NCI-H2107 (cell line): ENCODE measurements around the gene LMX1A.

Experiments used
- DNase-seq: peaks from one replicate; lab custom pipeline; 2025; lab: John Stamatoyannopoulos, UW

The LMX1A gene

DNA sequence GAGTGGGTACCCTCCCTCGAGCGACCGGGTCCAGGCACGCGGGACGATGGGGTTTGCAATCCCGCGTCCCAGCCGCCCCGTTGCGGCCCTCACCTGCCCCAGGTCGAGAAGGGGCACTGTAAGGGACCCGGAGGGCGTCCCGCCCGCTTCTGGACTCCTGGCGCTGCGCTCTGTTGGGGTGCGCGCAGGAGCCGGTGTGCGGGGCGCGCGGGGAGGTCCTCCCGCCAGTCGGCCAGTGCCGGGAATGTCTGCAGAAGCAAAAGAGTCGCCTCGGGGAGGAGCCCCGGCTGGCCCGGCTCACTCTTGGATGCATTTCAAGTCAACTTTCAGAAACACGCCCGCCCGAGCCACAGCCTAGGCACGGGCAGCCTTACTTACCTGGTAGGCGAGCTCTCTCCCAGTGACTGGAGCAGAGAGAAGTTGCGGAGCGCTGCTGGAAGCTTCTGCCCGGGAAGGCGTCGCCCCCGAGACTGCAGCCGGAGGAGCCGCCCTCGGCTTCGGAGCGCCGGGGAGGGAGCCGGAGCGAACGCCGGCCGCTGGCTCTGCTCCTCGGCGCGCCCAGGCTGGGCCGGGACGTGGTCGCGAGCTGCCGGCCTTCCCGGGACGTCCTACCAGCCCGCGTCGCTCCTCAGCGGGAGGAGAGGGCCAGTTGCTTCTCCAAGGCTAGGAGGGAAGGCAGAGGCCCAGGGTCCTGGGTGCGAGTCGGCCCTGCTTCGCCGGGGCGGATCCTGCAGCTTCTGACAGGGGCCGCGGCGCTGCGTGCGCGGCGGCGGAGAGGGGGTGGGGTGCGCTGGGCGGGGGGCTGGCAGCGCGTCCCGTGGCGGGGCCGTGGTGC lies at the start of gene LMX1A:
LMX1A (minus strand) TSS at position 739 of the 835 bp plus-strand sequence. CDS start 1,156 bp downstream, outside the sequence.
- no peak for DNase-seq

DNA sequence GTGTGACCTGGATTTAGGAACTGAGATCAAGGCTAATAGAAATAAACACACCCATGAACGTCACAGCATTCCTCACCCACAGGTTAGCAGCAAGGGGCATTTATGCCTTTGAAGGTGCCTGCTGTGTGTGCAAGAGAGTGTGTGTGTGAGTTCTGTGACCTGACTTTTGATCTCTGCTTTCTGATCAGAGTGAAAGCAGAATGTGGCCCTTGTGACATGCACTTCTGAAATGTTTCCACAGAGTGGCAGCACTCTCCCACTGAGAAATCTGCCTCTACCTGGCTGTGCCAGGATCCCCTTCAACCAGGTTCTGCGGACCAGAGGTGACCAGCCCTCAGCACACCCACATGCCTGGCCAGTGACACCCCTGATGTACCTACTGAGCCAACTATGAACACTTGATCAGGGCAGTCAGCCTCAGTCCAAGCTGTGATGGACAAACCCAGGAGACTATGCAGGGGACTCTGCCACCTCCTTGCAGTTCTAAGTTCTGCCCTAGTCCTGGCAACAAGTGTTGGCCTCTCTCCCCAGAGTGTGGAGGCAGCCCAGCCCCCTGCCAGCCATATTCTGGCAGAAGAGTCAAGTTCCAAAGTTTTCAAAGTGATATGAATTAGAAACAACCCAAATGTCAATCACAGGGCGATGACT lies 47.4 kb upstream of the LMX1A start:
- peak; percentile 9 for DNase-seq

DNA sequence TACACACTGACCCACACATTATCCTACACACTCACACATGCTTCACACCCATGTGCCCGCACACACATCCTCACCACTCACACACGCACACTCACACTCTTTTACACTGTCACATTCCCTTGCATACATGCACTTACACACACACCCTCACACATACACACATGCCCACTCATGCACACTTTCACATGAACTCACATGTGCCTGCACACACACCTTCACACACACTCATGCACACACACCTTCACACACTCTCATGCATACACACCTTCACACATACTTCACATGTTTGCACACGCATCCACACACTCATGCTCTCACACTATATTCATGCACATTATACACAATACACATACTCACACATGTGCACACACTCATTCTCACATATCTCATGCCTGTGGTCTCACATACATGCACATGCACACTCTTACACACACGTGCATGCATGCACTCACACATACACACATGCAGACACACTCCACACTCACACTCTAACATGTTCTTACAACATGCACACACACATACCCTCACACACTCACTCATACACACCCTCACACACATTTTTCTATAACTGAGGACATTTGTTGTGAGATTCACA lies 46.1 kb upstream of the LMX1A start:
- no peak for DNase-seq

DNA sequence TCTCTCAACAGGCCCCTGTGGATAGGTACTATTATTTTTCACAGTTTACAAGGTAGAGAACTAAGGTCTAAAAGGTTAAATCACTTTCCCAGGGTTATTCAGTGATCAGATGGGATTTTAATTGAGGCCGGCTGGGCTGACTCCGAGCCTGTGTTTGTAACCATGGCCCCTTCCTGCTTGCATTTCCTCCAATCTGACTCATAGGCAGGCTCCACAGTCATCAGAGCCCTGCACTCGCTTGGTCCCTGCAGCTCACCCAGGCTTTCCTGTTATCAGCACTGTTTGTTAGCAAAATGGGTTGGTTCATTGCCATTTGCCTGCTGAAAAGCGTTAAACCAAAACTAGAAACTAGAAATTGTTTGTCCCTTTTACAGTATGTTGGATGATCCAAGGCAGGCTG lies 41.4 kb upstream of the LMX1A start:
- DNase-seq = no peak

DNA sequence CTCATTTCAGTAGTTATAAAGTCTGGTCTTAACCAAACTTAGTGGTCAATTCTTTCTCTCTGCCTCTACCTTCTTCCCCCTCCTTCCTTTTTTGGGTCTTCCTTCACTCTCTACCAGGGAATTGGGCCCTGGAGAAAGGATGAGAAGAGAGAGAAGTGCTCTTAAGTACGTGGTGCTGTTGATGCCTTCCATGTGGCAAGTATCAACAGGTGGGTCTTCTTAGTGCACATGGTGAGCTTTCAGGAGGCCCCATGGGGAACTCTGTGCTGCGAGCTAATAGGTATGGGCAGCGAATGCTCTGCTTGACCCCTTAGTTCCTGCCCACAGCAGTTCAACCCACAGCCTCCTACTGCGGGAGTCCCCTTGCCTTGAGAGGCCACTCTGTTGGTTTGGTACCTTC lies 39.4 kb upstream of the LMX1A start:
- DNase-seq = no peak

DNA sequence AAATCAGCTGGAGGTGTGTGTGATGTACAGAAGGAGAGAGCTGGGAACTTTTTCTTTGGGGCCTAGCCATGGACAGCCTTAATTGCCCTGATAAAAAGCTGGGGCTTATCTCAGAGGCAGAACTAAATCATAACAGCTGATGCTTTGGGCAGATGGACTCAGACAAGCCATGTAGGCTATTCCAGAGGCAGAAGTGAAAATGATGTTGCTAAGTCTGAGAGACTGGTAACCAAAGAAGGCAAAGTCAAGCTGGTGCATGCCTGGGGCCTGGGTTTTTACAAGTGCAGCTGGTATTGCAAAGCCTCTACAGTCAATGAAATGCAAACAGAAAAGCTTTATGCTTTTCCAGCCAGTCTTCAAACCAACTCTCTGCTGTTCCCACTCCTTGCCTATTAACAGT lies 39.0 kb upstream of the LMX1A start:
- no peak for DNase-seq

DNA sequence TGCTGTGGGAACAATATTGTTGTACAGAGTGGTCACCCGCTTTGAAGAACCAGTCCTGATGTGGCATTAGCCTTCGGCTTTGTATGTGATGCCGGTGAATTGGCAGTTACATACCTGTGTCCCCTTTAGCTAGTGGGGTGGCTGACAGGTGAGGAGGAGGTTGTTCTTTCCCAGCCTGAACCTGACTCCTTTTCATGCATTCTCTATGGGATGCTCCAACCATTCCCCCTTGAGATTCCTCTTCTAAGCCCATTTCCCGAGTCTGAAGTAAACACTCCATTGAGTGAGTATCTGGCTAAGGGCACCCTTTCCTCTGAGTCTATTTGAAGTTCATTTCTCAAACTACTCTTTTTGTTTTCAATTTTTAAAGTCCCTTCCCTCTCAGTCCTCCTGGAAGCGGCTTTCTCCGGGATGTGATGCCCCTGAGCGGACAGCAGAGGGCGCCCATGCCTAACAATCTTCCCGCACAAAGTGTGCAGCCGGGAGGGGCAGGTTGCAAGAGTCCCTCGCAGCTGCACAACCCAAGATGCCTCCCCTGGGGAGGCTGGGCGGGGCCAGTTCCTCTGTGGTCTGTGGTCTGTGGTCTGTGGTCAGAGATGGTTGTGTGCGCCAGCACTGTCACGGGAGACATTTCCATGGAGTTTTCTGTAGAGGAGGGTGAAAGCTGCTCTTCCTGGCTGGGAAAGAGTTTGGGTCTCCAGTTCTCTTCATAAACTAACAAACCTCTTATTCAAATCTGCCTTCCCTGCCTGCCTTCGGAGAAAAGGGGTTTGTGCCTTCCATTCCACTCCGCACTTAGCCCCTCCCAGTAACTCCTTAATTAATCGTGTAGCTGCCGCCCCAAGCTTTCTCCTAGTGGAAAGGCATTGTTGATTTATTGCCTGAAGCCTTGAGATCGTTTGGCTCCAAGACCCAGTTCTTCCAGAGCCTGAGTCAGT lies 36.4 kb upstream of the LMX1A start:
- DNase-seq = peak; percentile 93

DNA sequence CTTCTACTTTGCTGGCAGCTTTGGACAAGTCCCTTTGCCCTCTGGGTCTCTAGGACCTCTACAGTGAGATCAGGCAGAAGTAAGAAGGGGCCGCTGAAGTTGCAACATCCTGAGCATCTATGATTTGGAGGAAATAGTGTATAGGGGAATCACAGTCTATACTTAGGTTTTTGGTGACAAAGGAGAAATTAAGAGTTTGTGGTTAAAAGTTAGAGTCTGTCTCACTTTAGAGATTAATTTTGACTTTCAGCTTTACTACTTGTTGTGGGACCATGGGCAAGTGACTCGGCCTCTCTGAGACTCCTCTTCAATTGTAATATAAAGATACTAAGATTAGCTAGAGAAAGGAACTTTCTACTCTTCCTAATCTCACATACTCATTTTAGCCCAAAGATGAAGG lies 33.1 kb upstream of the LMX1A start:
- DNase-seq = no peak

DNA sequence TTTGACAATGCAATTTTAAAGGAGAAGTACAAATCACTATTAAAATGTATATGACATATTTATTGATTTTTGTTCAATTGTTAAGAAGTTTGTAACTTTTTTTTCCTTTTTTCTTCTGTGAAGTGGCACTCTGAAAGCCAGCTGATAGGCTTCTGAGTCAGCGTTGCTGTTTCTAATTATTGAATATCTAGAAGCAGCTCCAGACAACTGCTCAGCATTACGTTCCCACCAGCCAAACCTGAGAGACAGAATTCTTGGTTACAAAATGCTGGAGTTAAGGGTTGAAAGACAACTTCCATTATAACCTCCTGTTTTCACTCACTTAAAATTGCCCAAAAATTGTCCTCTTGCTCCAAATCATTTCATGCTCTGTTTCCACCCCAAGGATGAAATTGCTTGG lies 31.4 kb upstream of the LMX1A start:
- DNase-seq = no peak

DNA sequence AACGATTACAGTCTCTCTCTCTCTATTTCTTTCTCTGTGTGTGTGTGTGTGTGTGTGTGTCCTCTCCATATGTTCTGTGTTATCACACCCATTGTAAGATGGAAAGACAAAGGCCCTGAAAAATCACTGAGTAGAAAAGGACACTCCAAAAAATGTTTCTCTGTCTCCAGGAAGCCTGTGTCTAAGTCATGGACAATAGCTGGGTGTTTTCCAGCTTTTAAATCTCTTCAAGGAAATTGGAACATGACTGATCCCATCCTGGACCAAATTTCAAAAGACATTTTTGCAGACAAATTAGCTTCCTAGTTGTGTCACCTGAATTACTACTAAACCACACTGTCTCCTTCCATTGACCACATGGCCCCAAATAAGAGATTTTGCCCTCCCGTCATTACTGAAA lies 31.0 kb upstream of the LMX1A start:
- DNase-seq = no peak

DNA sequence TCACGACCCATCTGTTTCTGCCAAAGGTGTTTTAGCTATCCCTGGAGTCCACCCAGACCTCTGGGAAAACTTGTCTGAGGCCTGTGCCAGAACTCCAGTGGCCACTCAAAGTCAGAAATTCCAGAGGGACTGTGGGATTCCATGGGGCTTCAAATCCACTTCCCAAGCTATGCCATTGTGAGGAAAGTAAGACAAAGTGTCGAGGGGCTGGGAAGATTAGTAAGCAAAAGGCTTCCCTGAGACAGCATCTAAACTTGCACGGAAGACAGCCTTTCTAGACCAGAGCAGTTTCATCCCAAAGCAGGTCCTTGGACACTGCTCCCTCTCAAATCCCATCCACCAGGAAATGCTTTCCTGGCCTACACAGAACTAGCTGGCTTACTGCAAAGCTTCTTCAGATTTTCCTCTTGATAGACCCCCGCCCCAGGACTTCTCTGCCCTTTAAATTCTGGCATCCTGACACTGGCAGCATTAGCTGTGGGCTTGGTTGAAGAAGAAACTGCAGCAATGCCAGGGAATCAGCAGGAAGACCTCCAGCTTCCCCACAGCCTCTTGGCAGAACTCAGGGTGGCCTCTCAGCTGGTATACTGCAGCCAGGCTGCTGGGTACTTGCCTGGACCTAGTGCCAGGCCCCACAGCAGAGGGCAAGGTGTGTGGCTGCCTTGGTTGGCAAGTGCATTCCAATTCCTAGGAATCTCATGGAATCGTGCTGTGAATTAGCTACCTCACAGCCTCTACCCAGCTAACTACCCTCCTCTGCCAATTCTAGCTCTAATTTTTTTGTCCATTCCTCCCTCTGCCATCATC lies 27.3 kb upstream of the LMX1A start:
- no peak for DNase-seq

DNA sequence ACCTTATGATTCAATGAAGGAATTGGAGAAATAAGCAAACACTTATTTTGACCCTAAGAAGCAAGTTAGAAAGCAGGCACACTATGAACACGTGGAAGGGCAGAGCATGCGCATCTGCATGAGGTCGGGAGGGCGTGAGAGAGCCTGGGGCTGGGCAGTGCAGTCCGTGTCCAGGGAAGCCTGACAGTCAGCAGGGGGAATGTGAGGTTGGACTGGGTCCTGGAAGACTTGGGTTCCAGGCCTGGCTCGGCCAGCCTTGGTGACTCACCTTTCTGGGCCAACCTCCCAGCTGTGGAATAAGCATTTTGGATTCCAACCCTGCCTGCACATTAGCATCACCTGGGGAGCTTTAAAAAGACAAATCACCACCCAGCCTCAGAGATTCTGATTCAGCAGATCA lies 26.6 kb upstream of the LMX1A start:
- DNase-seq = no peak

DNA sequence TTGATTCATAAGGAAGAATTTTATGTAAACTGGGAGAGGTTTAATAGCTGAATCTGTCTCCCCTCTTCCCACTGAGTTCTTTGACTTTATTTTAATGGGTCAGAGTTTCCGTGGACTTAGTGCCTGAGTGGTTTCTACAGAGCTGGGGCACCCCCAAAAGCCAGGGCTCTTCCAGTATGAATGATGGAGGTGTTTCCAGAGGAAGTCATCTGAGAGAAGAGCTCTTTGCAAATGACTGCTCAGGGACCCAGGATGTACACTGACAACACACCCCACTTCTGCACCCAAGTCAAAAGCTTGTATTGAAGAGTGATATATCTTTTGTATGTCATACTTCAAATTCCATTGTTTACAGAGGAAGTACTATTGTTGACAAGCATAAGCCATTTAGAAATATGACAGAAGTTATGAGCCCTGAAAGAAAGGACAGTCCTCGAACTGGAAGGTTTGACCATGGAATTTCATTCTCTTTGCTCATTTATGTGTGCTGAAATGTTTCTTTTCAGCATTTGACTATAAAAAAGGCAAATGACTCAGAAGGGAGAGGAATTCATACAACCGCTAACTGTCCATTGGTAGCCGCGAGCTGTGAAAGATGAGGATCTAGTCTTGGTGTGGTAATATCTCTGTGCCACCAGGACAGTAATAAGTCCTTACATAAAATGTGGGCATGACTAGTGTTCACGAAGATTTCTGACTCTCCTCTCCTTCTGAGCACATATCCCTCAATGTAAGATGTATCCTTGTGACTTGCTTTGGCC lies 25.4 kb upstream of the LMX1A start:
- no peak for DNase-seq

DNA sequence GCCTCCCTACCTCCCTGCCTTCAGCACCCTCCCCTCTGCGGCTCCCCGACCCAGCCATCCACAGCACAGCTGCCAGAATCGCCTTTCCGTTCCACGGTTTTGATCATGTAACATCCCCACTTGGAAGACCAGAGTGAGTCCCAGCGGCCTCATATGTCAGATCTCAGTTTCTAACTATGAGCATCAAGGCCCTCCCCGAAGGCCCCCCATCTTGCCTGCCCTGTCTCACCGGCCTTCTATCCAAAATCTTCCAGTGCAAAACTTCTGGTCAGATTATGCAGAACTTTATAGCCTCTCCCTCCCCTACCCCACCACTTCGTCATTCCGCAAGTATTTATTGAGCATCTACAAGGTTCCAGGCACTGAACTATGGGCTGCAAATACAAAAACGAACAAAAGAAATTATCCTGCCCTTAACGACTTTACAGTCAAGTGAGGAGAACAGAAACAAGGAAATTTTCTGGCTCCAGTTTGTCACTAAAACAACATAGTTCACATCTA lies 20.3 kb upstream of the LMX1A start:
- no peak for DNase-seq

DNA sequence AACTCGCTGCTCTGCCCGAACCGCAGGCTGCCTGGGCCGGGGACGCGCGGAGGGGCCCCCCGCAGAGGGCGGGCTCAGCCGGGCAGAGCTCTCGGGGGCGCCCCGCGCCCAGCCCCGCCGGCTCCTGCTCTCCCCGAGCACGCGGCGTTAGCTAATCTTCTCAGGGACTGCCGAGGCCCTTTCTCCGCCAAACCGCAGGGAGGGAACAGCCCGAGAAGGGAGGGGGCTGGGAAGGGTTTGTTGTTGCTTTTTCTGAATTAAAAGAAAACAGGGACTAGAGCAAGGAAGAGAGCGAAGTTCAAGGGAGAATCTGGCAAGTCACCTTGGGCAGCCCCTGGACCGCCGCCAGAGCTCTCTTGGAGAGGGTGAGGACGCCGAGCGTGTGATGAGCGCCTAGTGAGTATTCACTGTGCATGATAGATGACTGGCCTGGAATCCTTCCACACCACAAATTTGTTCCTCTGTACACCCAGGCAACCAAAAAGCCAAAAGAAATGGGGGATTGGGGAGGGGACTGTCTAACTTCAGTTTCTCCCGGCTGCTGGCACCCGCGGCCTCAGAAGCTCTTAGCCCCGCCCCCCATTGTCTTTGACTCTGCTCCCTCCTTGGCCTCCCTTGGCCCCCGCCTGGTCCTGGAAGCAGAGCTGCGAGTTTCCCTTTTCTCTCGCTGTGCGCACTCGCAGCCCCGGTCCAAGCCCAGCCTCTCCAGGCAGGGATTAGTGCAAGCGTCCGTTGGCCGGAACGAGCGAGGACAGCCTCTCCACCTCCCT lies 19.7 kb upstream of the LMX1A start:
- DNase-seq = peak; percentile 61

DNA sequence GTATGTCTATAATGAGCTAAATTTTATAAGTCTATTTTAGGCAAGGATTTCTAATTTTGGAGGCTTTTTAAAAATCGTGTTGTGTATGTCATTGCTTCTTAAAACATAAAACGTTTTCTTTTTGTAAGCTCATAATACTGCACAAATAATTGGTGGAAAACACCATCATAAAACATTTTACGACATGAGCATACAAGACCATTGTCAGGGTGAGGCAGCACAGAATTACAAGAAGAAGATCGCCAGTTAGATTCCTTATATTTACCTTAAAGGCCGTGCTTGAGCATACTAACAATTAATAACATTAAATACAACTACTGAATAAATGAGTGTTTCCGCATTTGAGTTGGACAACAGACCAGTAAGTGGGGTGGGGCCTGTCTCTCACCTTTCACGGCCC lies 19.1 kb upstream of the LMX1A start:
- no peak for DNase-seq

DNA sequence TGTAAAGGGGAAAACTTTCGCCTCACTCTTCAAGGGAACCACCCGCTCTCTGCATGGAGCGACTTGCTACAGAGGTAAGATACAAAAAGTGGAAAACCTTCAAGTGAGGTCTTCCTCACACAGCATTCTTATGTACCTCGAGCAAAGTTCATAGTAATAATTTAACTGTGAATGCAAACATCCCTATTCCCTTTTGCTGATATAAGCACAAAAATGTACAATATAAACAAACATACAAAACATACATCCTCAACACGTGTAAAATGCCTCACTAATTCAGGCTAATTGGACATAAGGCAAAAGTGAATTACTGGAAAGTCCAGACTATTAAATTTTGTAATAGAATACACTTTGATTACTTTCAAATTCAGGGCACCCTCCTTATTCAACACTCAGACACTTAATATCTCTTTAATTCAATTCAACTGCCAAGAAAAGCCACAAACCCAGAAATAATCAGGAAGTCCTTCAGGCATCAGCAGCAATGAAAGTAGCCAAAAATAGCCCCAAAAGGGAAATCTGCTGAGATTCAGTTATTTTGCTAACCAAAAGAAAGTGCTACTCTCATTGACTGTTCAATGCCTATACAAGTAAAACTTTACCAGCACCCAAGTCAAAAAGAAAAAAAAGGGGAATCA lies 15.2 kb upstream of the LMX1A start:
- DNase-seq = no peak

DNA sequence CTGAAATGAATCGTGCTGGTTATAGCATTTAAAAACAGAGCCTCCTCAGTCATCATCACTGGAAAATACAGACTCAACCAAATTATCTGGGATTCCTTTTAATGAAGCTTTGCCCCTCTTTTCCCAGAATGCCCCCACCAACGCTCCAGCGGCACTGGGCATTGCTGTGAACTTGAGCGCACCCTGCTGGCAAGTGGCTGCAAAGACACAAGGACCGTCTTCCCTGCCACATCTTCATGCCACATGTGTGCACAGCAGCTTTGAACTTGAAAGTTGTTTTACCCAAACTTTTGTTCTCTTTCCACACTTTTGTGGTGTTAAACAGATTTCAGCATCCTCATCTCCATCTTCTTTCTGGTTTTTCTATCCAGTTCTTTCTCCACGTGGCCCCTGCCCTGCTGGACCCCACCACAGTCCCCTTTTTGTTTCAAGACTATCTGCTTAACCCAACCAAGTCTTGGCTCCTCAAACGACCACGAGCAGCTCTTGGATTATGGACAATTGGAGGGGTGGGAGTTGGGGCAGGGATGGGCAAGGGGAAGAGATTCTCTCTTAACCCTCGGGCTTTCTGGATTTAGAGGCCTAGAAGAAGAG lies 12.8 kb upstream of the LMX1A start:
- DNase-seq = peak; percentile 13
